Right atrium auricular region (tissue), 2 donors: ENCODE results near the gene PIBF1. TPM values are rescaled to one million over a fixed set of nuclear protein-coding genes. Genes with fewer than 3 reads are reported as not detected.

Experiments
- DNase-seq: peaks from one replicate; pipeline ENCODE4 v3.0.0-alpha.2; 2019; ENCODE audit warnings: low spot score
- H3K27ac ChIP-seq, 2 donors: fragments of 200-600 bp; sonication (generic); 1 replicate in 1 of 2; 2 replicates in 1 of 2; pipeline ENCODE4 v1.5.1; 2016 to 2019
- H3K27me3 ChIP-seq, 2 donors: fragments of 200-600 bp; sonication (generic); one replicate each; pipeline versions ENCODE4 v1.5.1 to v1.6.0; 2017 to 2019
- H3K36me3 ChIP-seq: fragments of 200-600 bp; sonication (generic); one replicate; pipeline ENCODE4 v1.5.1; 2016
- H3K4me1 ChIP-seq, 2 donors: fragments of 200-600 bp; sonication (generic); one replicate each; pipeline versions ENCODE4 v1.5.1 to v1.6.0; 2017 to 2019
- H3K4me3 ChIP-seq, 2 donors: fragments of 200-600 bp; sonication (generic); 1 replicate in 1 of 2; 2 replicates in 1 of 2; pipeline ENCODE4 v1.5.1; 2017 to 2019; ENCODE audit warnings: mild to moderate bottlenecking in 1 of 2, moderate library complexity in 1 of 2
- H3K9me3 ChIP-seq, 2 donors: fragments of 200-600 bp; sonication (generic); one replicate each; pipeline ENCODE4 v1.5.1; 2019
- CTCF ChIP-seq, 2 donors: fragments of 200-600 bp; sonication (generic); IDR thresholded peaks; one replicate each; pipeline ENCODE4 v1.5.1; 2019; ENCODE audit warnings: antibody characterized with exemption in 2 of 2
- total RNA-seq, 2 donors: library from RNA; depleted of rRNA; stranded (reverse); fragments of >200 nt; gene quantifications; one replicate each; pipeline ENCODE4 v1.1.0, GENCODE V29; 2016

Gene PIBF1
- total RNA-seq, 2 donors from 2014 or later, result 9.4 to 17.1 TPM

GRCh38 chr13:72990953-72991352, 209.0 kb downstream of the PIBF1 start:
- Histone ChIP-seq H3K4me3 (no peak overlapping the region), H3K9me3 (no peaks in the 10 kb centered on the region), H3K4me1 (no peaks in the 10 kb centered on the region), H3K27ac (no peak overlapping the region), H3K36me3 (no peaks in the 10 kb centered on the region), H3K27me3 (no peaks in the 10 kb centered on the region)
- no peak for TF ChIP-seq CTCF (IDR thresholded peaks at IDR 0.05)
- DNase-seq, result no peak

- H3K27me3 ChIP-seq, result peaks cover 0 to 3% of the 10 kb centered on the region in 2 donors
- no peak for TF ChIP-seq CTCF (IDR thresholded peaks at IDR 0.05)
Observed at GRCh38 chr13:72998012-72998411, 216.1 kb downstream of the PIBF1 start.

GRCh38 chr13:73000027-73000674, 218.2 kb downstream of the PIBF1 start:
- TF ChIP-seq CTCF (IDR thresholded peaks at IDR 0.05), result no peak
- peaks cover 6% of the 10 kb centered on the region for H3K36me3 ChIP-seq
- no peaks in the 10 kb centered on the region for H3K9me3 ChIP-seq
- H3K4me1 ChIP-seq, result no peaks in the 10 kb centered on the region
- peaks cover 0 to 3% of the 10 kb centered on the region in 2 donors for H3K27me3 ChIP-seq
- H3K27ac ChIP-seq, result no peak overlapping the region
- no peak for DNase-seq
- H3K4me3 ChIP-seq, result no peak overlapping the region

More at GRCh38 chr13:72998012-72998411, 216.1 kb downstream of the PIBF1 start:
- H3K4me3 ChIP-seq, result no peak overlapping the region
- no peaks in the 10 kb centered on the region for H3K4me1 ChIP-seq
- no peak overlapping the region for H3K27ac ChIP-seq
- no peaks in the 10 kb centered on the region for H3K9me3 ChIP-seq
- H3K36me3 ChIP-seq, result peaks cover 6% of the 10 kb centered on the region
- DNase-seq, result no peak

GRCh38 chr13:73001971-73002370, 220.0 kb downstream of the PIBF1 start:
- no peak overlapping the region for H3K4me3 ChIP-seq

GRCh38 chr13:73011751-73012150, 229.8 kb downstream of the PIBF1 start:
- H3K36me3 ChIP-seq, result no peaks in the 10 kb centered on the region
- no peak overlapping the region for H3K27ac ChIP-seq
- no peak for DNase-seq
- H3K4me1 ChIP-seq, result no peaks in the 10 kb centered on the region
- H3K9me3 ChIP-seq, result no peaks in the 10 kb centered on the region
- TF ChIP-seq CTCF (IDR thresholded peaks at IDR 0.05), result no peak
- H3K4me3 ChIP-seq, result no peak overlapping the region
- no peaks in the 10 kb centered on the region for H3K27me3 ChIP-seq

More at GRCh38 chr13:73001971-73002370, 220.0 kb downstream of the PIBF1 start:
- TF ChIP-seq CTCF (IDR thresholded peaks at IDR 0.05), result no peak
- H3K27ac ChIP-seq, result no peak overlapping the region
- DNase-seq, result no peak
- H3K27me3 ChIP-seq, result peaks cover 0 to 3% of the 10 kb centered on the region in 2 donors
- H3K36me3 ChIP-seq, result peaks cover 6% of the 10 kb centered on the region
- no peaks in the 10 kb centered on the region for H3K9me3 ChIP-seq
- no peaks in the 10 kb centered on the region for H3K4me1 ChIP-seq

- DNase-seq, result no peak
- no peak overlapping the region for H3K4me3 ChIP-seq
- no peaks in the 10 kb centered on the region for H3K4me1 ChIP-seq
- TF ChIP-seq CTCF (IDR thresholded peaks at IDR 0.05), result no peak
- H3K27me3 ChIP-seq, result no peaks in the 10 kb centered on the region
- H3K36me3 ChIP-seq, result no peaks in the 10 kb centered on the region
- no peaks in the 10 kb centered on the region for H3K9me3 ChIP-seq
- H3K27ac ChIP-seq, result no peak overlapping the region
Observed at GRCh38 chr13:73015805-73016204, 233.9 kb downstream of the PIBF1 start.
